Measurements from ENCODE around the gene ME1.

GRCh38 chr6:83190626-83191025 lies 240.2 kb downstream of the ME1 start:
- TF ChIP-seq, protein P1, sequence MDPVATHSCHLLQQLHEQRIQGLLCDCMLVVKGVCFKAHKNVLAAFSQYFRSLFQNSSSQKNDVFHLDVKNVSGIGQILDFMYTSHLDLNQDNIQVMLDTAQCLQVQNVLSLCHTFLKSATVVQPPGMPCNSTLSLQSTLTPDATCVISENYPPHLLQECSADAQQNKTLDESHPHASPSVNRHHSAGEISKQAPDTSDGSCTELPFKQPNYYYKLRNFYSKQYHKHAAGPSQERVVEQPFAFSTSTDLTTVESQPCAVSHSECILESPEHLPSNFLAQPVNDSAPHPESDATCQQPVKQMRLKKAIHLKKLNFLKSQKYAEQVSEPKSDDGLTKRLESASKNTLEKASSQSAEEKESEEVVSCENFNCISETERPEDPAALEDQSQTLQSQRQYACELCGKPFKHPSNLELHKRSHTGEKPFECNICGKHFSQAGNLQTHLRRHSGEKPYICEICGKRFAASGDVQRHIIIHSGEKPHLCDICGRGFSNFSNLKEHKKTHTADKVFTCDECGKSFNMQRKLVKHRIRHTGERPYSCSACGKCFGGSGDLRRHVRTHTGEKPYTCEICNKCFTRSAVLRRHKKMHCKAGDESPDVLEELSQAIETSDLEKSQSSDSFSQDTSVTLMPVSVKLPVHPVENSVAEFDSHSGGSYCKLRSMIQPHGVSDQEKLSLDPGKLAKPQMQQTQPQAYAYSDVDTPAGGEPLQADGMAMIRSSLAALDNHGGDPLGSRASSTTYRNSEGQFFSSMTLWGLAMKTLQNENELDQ (tag by site-specific recombination; IDR thresholded peaks at IDR 0.05; ENCODE audit: low read depth): no peak
- TF ChIP-seq CTCF (tag by site-specific recombination; IDR thresholded peaks at IDR 0.05) (no peak), ZNF112 (tag by site-specific recombination; IDR thresholded peaks at IDR 0.05) (no peak), ZNF274 (IDR thresholded peaks at IDR 0.05; ENCODE audit: low read length) (no peak), ZNF274 (tag by site-specific recombination; IDR thresholded peaks at IDR 0.05; ENCODE audit: borderline replicate concordance) (no peak), YY1 (tag by site-specific recombination; IDR thresholded peaks at IDR 0.05) (no peak), ZXDB (tag by site-specific recombination; IDR thresholded peaks at IDR 0.05) (no peak), BCL11A (tag by site-specific recombination; IDR thresholded peaks at IDR 0.05; ENCODE audit: low read depth) (no peak), ZNF37A (tag by site-specific recombination; IDR thresholded peaks at IDR 0.05) (no peak), TRIM28 (IDR thresholded peaks at IDR 0.05; ENCODE audit: borderline replicate concordance, low read length) (no peak), ZBTB21 (tag by site-specific recombination; IDR thresholded peaks at IDR 0.05) (no peak), ZBTB6 (tag by site-specific recombination; IDR thresholded peaks at IDR 0.05) (no peak), ZNF555 (tag by site-specific recombination; conservative IDR thresholded peaks at IDR 0.05) (no peak), ZNF366 (tag by site-specific recombination; conservative IDR thresholded peaks at IDR 0.05) (no peak)
